ENCODE results near the gene METTL3. TPM values are rescaled to one million over a fixed set of nuclear protein-coding genes. Genes with fewer than 3 reads are reported as not detected.

Gene METTL3
- polyA plus RNA-seq, 3 donors: 87.1 to 106 (median 94.4) TPM

- DNase-seq (ENCODE audit: extremely low read depth in 1 of 11, low read depth in 9 of 11, low spot score in 4 of 11): no peak
Observed at GRCh38 chr14:21501568-21501967, 9.6 kb downstream of the METTL3 start.

GRCh38 chr14:21498540-21499526 lies 12.3 kb downstream of the METTL3 start:
- peak in 10 of 11 donors; percentile 31 to 55 (median 41) for DNase-seq (ENCODE audit: extremely low read depth in 1 of 11, low read depth in 9 of 11, low spot score in 4 of 11)

- no peak for DNase-seq (ENCODE audit: extremely low read depth in 1 of 11, low read depth in 9 of 11, low spot score in 4 of 11)
Observed at GRCh38 chr14:21496453-21496852, 14.7 kb downstream of the METTL3 start.

DNA sequence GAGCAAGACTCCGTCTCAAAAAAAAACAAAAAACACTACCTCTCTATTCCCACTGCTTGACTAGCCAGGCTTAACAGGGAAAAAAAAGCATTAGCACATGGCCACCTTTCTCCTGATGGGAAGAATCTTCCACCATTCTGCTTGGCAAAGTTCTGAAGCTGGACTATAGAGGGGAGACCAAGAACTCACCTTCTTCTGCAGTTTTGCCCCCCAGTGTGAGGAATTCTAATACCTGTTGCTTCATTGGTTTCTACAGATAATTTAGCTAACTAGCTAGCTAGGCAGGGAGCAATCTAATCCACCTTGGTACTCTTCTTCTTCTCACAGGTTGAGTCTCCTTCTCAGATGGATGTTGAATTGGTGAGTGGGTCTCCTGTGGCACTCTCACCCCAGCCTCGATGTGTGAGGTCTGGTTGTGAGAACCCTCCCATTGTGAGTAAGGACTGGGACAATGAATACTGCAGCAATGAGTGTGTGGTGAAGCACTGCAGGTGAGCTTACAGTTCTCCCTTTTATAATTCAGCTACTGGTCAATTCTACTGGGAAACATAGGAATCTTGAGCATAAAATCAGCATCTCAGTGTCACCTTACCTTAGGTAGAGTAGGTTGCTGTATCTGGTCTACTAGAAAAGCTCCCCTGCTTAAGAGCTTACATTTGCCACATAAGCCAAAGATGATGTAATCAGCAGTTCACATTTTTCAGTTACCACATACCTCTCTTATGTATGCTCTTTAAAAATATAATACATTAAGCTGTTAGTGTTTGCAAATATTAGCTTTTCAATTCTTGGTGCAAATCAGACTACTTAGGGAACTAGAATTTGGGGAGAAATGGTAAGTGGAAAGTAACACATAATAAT lies 16.0 kb downstream of the METTL3 start:
- DNase-seq (ENCODE audit: extremely low read depth in 1 of 11, low read depth in 9 of 11, low spot score in 4 of 11): no peak

GRCh38 chr14:21486640-21487087 lies 24.5 kb downstream of the METTL3 start:
- DNase-seq (ENCODE audit: extremely low read depth in 1 of 11, low read depth in 9 of 11, low spot score in 4 of 11): no peak

GRCh38 chr14:21476925-21477681 lies 34.0 kb downstream of the METTL3 start, which contains the start of the genes RAB2B and TOX4:
RAB2B (minus strand) TSS chr14:21476959; CDS start chr14:21476872, 87 bp downstream.
TOX4 (plus strand) TSS chr14:21477195; CDS start chr14:21477279, 84 bp downstream.
- DNase-seq (ENCODE audit: extremely low read depth in 1 of 11, low read depth in 9 of 11, low spot score in 4 of 11): peak; percentile 97 to 99 (median 98)

DNA sequence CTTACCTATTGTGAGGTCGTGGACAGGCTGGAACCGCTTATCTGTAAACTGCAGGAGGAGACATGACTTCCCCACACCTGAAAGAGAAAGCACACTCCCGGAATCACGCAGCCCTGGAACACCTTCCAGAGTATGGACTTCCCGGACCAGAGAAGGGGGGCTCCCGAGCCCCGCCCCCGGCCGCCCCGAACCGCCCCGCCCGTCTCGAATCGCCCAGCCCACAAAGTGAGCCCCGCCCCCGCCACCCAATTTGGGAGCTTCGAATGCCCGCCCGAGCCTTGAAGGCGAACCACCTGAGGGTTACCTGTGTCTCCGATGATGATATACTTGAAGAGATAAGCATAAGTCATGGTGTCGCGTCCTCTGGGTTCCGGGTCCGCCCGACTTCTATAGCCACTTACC lies 34.6 kb downstream of the METTL3 start:
- peak in 6 of 11 donors; percentile 52 to 74 (median 67) for DNase-seq (ENCODE audit: extremely low read depth in 1 of 11, low read depth in 9 of 11, low spot score in 4 of 11)

- no peak for DNase-seq (ENCODE audit: extremely low read depth in 1 of 11, low read depth in 9 of 11, low spot score in 4 of 11)
Observed at GRCh38 chr14:21475767-21476522, 35.2 kb downstream of the METTL3 start.

- DNase-seq (ENCODE audit: extremely low read depth in 1 of 11, low read depth in 9 of 11, low spot score in 4 of 11): no peak
Observed at GRCh38 chr14:21467616-21468015, 43.5 kb downstream of the METTL3 start.

DNA sequence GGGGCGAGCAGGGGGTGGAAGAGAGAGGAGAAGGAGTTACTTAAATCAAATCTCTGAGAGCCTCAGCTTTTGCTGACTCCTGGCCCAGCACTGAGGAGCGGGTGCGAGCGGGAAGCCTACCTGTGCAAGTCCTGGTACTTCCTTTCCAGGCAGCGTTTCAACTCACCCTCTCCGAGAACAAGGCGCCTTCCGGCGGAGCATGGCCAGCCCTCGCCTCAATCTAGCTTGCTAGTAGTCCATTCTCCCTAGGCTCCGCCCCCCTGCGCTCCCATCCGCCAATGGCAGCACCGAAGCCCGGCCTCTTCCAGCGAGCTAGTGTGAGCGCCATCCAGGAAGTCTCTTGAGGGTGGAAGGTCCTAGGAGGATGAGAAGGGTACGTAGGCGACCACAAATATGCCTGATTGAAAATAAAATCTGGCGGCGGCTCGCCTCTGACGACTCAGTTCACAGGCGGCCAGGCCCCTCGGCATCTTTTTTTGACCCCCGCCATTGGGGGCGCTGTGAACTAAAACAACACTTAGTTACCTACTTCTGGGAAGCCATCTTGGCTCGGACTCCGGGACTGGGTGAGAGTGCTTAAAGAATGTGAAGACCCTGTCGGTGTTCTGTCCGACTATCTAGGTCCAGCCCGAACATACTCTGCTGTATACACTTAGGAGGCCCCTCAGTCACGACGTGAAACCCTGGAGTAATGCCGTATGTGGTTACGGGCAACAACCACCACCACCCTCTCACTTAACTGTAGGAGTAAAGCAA lies 55.0 kb downstream of the METTL3 start, which contains the start of gene CHD8:
Gene CHD8, minus strand, starts transcription at position 212 of the 756 bp plus-strand sequence. CDS start 24,480 bp downstream, outside the sequence.
- DNase-seq (ENCODE audit: extremely low read depth in 1 of 11, low read depth in 9 of 11, low spot score in 4 of 11): peak; percentile 98 to 100 (median 99)

GRCh38 chr14:21455592-21455911 lies 55.6 kb downstream of the METTL3 start:
- DNase-seq (ENCODE audit: extremely low read depth in 1 of 11, low read depth in 9 of 11, low spot score in 4 of 11): no peak

DNA sequence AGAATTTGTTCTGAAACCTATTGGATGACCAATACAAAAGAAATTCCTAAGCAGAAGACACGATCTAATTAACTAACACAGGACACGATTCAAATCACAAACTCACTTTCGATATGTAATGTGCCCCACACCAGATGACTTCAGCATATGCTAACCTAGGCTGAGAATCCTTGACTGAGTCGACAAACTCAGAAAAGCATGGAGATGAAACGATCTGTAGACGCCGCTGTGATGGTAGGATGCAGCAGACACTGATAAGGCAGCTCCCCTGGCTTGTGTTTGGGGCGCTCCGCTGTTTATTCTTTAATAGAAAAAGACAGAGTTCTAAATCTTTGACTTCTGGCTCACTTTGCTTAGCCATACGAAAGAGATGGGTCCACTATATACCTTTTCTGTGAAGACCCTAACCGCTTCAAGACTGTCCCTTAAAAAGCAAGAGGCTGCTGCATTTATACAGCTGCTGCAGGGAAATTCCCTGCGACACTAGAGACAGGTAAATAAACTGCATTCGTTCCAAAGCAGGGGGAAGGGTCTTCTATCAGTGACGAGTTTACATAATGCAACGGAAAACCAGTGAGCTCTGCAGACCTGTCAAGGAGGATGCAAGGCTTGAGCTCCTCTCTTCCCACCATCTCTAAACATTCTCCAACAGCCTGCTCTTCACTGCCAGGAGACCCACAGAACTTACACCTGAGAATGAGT lies 56.1 kb downstream of the METTL3 start:
- peak in 2 of 11 donors; percentile 8 to 22 for DNase-seq (ENCODE audit: extremely low read depth in 1 of 11, low read depth in 9 of 11, low spot score in 4 of 11)

DNA sequence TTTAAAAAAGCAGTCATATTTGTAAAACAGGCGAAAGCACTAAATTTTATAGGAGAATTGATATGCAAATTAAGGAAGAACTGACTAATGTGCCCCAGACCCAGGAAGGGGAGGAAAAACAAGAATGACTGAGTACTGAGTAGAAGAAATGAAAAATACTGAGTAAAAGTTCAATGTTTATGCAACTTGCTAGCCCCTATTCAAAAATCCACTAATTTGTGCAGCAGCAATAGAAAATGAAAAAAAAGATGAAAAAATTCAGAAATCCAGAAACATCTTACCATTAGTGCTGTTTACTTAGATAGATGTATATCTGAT lies 61.3 kb downstream of the METTL3 start:
- DNase-seq (ENCODE audit: extremely low read depth in 1 of 11, low read depth in 9 of 11, low spot score in 4 of 11): no peak

Measured in renal cortex interstitium (tissue), 11 donors.